Fibroblast of lung (primary cell): ENCODE measurements around the gene NADK.

ENCODE experiments used
- CTCF ChIP-seq, 2 donors: IDR thresholded peaks in 1 of 2; conservative IDR thresholded peaks in 1 of 2; 1 replicate in 1 of 2; 2 replicates in 1 of 2; pipeline ENCODE4 v1.5.1; 2011 to 2012; ENCODE audit warnings: low read length in 2 of 2, control low read depth in 1 of 2, inconsistent platforms in 1 of 2, low read depth in 1 of 2, mild to moderate bottlenecking in 1 of 2
- EZH2 ChIP-seq: IDR thresholded peaks from 2 replicates; pipeline ENCODE4 v1.5.1; 2012; ENCODE audit warnings: low read length, control low read depth, mild to moderate bottlenecking; ENCODE audit errors: missing control alignments

- TF ChIP-seq CTCF (conservative IDR thresholded peaks at IDR 0.05 in 1 of 2, IDR thresholded peaks at IDR 0.05 in 1 of 2; ENCODE audit: low read depth in 1 of 2, low read length in 2 of 2) (no peak), EZH2 (no peak)
Observed at GRCh38 chr1:1732381-1732780, 45.9 kb downstream of the NADK start.
